Psoas muscle (tissue), 8 donors: ENCODE data around the gene EIF2S3. TPM values are rescaled to one million over a fixed set of nuclear protein-coding genes. Genes with fewer than 3 reads are reported as not detected.
"Not testable (repeated sequence)": the region's sequence is repeated elsewhere in the genome, so short reads cannot be mapped to it uniquely, and the experiment has no call there.

Experiments
- ATAC-seq, 4 donors: fragments of 200-7000 bp; cut with Tn5 transposase; one replicate each; pipeline ENCODE4 v1.9.1; 2020; ENCODE audit warnings: moderate library complexity in 3 of 4, mild to moderate bottlenecking in 2 of 4
- DNase-seq, 2 donors: peaks; one replicate each; pipeline ENCODE4 v3.0.0-alpha.2; 2020
- H3K27ac ChIP-seq: fragments of 200-600 bp; one replicate; pipeline ENCODE4 v1.8.0; 2022
- H3K27me3 ChIP-seq, 3 donors: fragments of 200-600 bp in 1 of 3; one replicate each; pipeline versions ENCODE4 v1.6.1 to v1.8.0; 2013 to 2022; ENCODE audit warnings: low read length in 2 of 3, mild to moderate bottlenecking in 2 of 3, moderate library complexity in 1 of 3; ENCODE audit not compliant: insufficient read depth in 3 of 3
- H3K36me3 ChIP-seq, 2 donors: fragments of 200-600 bp in 1 of 2; one replicate each; pipeline versions ENCODE4 v1.6.1 to v1.8.0; 2013 to 2022; ENCODE audit warnings: low read depth in 1 of 2, mild to moderate bottlenecking in 1 of 2, moderate library complexity in 1 of 2; ENCODE audit not compliant: insufficient read depth in 1 of 2
- H3K4me1 ChIP-seq: fragments of 200-600 bp; one replicate; pipeline ENCODE4 v1.8.0; 2022
- H3K4me3 ChIP-seq: fragments of 200-600 bp; one replicate; pipeline ENCODE4 v1.8.0; 2022; ENCODE audit warnings: mild to moderate bottlenecking
- H3K9me3 ChIP-seq: fragments of 200-600 bp; one replicate; pipeline ENCODE4 v1.8.0; 2022
- WGBS, 3 donors: extraction: QIAGEN DNeasy Blood & Tissue Kit; methylation state at CpG; one replicate each; pipeline versions ENCODE4 v1.1.6 to v1.1.7; 2013; 5-methylcytosine and 5-hydroxymethylcytosine counted together
- intact Hi-C, 2 donors: fragments of 100-400 bp; cut with DNase I; formaldehyde crosslinking; loops; one replicate each; pipeline versions ENCODE4 v1.11.0 to v1.14.2; 2022
- polyA plus RNA-seq, 3 donors: library from polyadenylated mRNA; stranded (reverse); fragments of 200-250 nt; gene quantifications; one replicate each; pipeline ENCODE4 v1.2.3, GENCODE V29; 2013
- total RNA-seq, 4 donors: library from RNA; stranded (reverse); fragmentation: NEBNext Ultra II Directional in 2 of 4; extraction: Animal tissue kit (Norgen Biotek cat#: 25700) in 2 of 4; gene quantifications; one replicate each; pipeline versions ENCODE4 v1.2.1 to v1.2.4, GENCODE V29; 2021 to 2023
- TF ChIP-seq, protein P1 (sequence below): fragments of 200-600 bp; IDR thresholded peaks from one replicate; pipeline ENCODE4 v1.8.0; 2022; ENCODE audit warnings: antibody characterized with exemption
- donor health status: healthy with polysubstance abuse.
- donor health status: DM: no; HTN: no; CAD: no; lungs with moderate emphysema.
- donor health status: Bipolar disorder and iron deficiency.
- donor health status: healthy.
- donor health status: DM: yes; HTN: yes; CAD: no.
- donor health status: DM: no; HTN: no; CAD: no.
- donor health status: DM: no; HTN: no; CAD: no.
- donor health status: DM: yes; HTN: yes; CAD: no.

Gene EIF2S3
- total and polyA plus RNA-seq, 7 donors = 56.1 to 130 (median 96.6) TPM

DNA sequence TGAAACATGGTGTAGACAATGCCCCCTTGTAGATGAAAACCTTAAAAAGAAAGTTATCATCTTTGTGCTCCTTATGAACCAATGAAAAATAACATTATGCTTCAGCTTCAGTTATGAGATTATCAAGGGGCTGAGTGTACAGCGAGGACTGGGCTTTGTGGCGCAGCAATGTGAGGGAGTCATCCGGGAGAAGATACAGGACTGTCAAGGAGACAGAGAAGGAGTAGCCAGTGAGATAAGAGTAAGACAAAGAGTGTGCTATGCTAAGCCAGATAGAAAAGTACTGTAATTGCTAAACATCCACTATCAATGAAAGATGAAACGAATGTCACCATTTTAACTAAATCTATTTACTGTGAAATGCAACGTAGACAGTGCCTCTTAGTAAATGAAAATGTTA, 24.2 kb upstream of the EIF2S3 start:
- TF ChIP-seq, protein P1, sequence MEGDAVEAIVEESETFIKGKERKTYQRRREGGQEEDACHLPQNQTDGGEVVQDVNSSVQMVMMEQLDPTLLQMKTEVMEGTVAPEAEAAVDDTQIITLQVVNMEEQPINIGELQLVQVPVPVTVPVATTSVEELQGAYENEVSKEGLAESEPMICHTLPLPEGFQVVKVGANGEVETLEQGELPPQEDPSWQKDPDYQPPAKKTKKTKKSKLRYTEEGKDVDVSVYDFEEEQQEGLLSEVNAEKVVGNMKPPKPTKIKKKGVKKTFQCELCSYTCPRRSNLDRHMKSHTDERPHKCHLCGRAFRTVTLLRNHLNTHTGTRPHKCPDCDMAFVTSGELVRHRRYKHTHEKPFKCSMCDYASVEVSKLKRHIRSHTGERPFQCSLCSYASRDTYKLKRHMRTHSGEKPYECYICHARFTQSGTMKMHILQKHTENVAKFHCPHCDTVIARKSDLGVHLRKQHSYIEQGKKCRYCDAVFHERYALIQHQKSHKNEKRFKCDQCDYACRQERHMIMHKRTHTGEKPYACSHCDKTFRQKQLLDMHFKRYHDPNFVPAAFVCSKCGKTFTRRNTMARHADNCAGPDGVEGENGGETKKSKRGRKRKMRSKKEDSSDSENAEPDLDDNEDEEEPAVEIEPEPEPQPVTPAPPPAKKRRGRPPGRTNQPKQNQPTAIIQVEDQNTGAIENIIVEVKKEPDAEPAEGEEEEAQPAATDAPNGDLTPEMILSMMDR = no peak
- Histone ChIP-seq H3K4me1 (no peaks in the 10 kb centered on the region), H3K9me3 (no peaks in the 10 kb centered on the region), H3K27ac (no peak overlapping the region), H3K27me3 (peaks cover 0 to 14% (median 0%) of the 10 kb centered on the region in 3 donors), H3K36me3 (no peaks in the 10 kb centered on the region), H3K4me3 (no peak overlapping the region)
- no peak for ATAC-seq
- 83 to 89% (median 88%) methylated on average over 5 of the region's 5 CpGs for WGBS, 3 donors
- DNase-seq = no peak
- intact Hi-C loops = no loop called here

DNA sequence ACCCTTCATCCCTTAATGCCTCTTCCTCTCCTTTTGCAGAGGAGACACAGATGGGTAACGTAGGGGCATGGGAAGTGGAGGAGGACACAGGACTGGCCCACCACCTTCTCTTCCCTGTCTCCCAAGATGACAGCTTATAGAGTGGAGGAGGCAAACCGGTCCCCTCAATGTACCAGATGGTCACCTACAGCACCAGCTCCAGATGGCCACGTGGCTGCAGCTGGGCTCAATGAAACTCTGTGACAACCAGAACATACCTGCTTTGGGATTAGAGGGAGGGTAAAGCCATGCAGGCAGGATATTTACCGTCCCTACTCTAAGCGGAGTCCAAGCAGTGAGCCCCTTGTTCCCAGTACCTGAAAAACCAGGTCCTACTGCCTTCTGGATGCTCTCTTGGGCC, 20.3 kb upstream of the EIF2S3 start:
- no peaks in the 10 kb centered on the region for H3K9me3 ChIP-seq
- H3K4me1 ChIP-seq = no peaks in the 10 kb centered on the region
- 62 to 72% (median 67%) methylated on average over 4 to 5 of the region's 5 CpGs for WGBS, 3 donors
- H3K36me3 ChIP-seq = no peaks in the 10 kb centered on the region
- H3K27me3 ChIP-seq = peaks cover 0 to 9% (median 0%) of the 10 kb centered on the region in 3 donors
- intact Hi-C loops = no loop called here
- no peak overlapping the region for H3K27ac ChIP-seq
- no peak for DNase-seq
- H3K4me3 ChIP-seq = no peak overlapping the region
- TF ChIP-seq, protein P1 = no peak
- no peak for ATAC-seq

DNA sequence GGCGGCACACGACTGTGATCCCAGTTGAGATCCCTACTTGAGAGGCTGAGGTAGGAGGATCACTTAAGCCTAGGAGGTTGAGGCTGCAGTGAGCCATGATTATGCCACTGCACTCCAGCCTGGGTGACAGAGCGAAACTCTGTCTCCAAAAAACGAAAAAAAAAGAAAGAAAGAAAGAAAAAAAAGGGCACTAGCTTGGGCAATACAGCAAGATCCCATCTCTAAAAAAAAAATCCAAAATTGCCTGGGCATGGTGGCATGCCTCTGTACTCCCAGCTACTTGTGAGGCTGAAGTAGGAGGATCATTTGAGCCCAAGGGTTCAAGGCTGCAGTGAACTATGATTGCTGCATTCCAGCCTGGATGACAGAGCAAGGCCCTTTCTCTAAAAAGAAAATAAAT, 17.0 kb upstream of the EIF2S3 start:
- TF ChIP-seq, protein P1 = no peak
- no peak for ATAC-seq
- H3K27me3 ChIP-seq = peaks cover 0 to 2% (median 0%) of the 10 kb centered on the region in 3 donors
- no peak for DNase-seq
- WGBS, 3 donors = 62 to 80% (median 74%) methylated on average over 4 of the region's 4 CpGs
- no peak overlapping the region for H3K27ac ChIP-seq
- no peaks in the 10 kb centered on the region for H3K36me3 ChIP-seq
- no peaks in the 10 kb centered on the region for H3K9me3 ChIP-seq
- H3K4me3 ChIP-seq = no peak overlapping the region
- no peaks in the 10 kb centered on the region for H3K4me1 ChIP-seq
- intact Hi-C loops = no loop called here

- H3K4me1 ChIP-seq, H3K36me3 ChIP-seq, ATAC-seq, H3K27me3 ChIP-seq, H3K27ac ChIP-seq, H3K4me3 ChIP-seq, H3K9me3 ChIP-seq, DNase-seq, intact Hi-C loops: not testable (repeated sequence)
These were observed 8.7 kb upstream of the EIF2S3 start for GRCh38 chrX:24046060-24046459.

- H3K9me3 ChIP-seq, H3K36me3 ChIP-seq, H3K27me3 ChIP-seq, ATAC-seq, intact Hi-C loops, H3K27ac ChIP-seq, DNase-seq, H3K4me1 ChIP-seq, H3K4me3 ChIP-seq: not testable (repeated sequence)
- WGBS, 3 donors = 89 to 93% (median 92%) methylated on average over 9 to 24 of the region's 24 CpGs
These were observed 5.1 kb upstream of the EIF2S3 start for GRCh38 chrX:24049643-24050042.

- H3K27me3 ChIP-seq, H3K4me3 ChIP-seq, intact Hi-C loops, H3K9me3 ChIP-seq, H3K36me3 ChIP-seq, H3K27ac ChIP-seq, ATAC-seq, H3K4me1 ChIP-seq, DNase-seq: not testable (repeated sequence)
- 70 to 72% (median 70%) methylated on average over 24 to 26 of the region's 26 CpGs for WGBS, 3 donors
These were observed 4.0 kb upstream of the EIF2S3 start for GRCh38 chrX:24050522-24051318.
